ENCODE results near the gene YARS1. TPM values are rescaled to one million over a fixed set of nuclear protein-coding genes. Genes with fewer than 3 reads are reported as not detected.

YARS1 gene
- total and polyA plus RNA-seq, 2 of the 13 experiments (the other 11 are each of a cell fraction or from before 2014, with no cell fraction given), result 50.1 to 113 TPM

- TF ChIP-seq, protein P1, sequence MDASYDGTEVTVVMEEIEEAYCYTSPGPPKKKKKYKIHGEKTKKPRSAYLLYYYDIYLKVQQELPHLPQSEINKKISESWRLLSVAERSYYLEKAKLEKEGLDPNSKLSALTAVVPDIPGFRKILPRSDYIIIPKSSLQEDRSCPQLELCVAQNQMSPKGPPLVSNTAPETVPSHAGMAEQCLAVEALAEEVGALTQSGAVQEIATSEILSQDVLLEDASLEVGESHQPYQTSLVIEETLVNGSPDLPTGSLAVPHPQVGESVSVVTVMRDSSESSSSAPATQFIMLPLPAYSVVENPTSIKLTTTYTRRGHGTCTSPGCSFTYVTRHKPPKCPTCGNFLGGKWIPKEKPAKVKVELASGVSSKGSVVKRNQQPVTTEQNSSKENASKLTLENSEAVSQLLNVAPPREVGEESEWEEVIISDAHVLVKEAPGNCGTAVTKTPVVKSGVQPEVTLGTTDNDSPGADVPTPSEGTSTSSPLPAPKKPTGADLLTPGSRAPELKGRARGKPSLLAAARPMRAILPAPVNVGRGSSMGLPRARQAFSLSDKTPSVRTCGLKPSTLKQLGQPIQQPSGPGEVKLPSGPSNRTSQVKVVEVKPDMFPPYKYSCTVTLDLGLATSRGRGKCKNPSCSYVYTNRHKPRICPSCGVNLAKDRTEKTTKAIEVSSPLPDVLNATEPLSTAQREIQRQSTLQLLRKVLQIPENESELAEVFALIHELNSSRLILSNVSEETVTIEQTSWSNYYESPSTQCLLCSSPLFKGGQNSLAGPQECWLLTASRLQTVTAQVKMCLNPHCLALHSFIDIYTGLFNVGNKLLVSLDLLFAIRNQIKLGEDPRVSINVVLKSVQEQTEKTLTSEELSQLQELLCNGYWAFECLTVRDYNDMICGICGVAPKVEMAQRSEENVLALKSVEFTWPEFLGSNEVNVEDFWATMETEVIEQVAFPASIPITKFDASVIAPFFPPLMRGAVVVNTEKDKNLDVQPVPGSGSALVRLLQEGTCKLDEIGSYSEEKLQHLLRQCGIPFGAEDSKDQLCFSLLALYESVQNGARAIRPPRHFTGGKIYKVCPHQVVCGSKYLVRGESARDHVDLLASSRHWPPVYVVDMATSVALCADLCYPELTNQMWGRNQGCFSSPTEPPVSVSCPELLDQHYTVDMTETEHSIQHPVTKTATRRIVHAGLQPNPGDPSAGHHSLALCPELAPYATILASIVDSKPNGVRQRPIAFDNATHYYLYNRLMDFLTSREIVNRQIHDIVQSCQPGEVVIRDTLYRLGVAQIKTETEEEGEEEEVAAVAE (CRISPR knock-in tag; IDR thresholded peaks at IDR 0.05; ENCODE audit: borderline replicate concordance), result no peak
- no peak for TF ChIP-seq ZNF776 (CRISPR knock-in tag; IDR thresholded peaks at IDR 0.05)
- TF ChIP-seq DNMT3B (CRISPR knock-in tag; conservative IDR thresholded peaks at IDR 0.05), result no peak
Measured at GRCh38 chr1:32831878-32832277, 14.7 kb upstream of the YARS1 start (continued).

GRCh38 chr1:32830092-32830852 lies 13.1 kb upstream of the YARS1 start:
- in situ Hi-C loops (cut with HindIII; ENCODE audit: extremely low pct_ligation_motif_present, low pct_unique_long_range_greater_than_20kb), result no loop called here
- 92% methylated on average over 6 of the region's 6 CpGs for WGBS (ENCODE audit: low lambda C conversion rate)
- TF ChIP-seq HINFP (CRISPR knock-in tag; IDR thresholded peaks at IDR 0.05; ENCODE audit: low read depth) (no peak), AKAP8 (CRISPR knock-in tag; IDR thresholded peaks at IDR 0.05) (no peak), MAX (IDR thresholded peaks at IDR 0.05) (no peak), ETV5 (CRISPR knock-in tag; IDR thresholded peaks at IDR 0.05; ENCODE audit: borderline replicate concordance) (no peak), HOXA7 (CRISPR knock-in tag; IDR thresholded peaks at IDR 0.05) (no peak), GPN1 (CRISPR knock-in tag; IDR thresholded peaks at IDR 0.05; ENCODE audit: borderline replicate concordance) (no peak)
- TF ChIP-seq, protein P2, sequence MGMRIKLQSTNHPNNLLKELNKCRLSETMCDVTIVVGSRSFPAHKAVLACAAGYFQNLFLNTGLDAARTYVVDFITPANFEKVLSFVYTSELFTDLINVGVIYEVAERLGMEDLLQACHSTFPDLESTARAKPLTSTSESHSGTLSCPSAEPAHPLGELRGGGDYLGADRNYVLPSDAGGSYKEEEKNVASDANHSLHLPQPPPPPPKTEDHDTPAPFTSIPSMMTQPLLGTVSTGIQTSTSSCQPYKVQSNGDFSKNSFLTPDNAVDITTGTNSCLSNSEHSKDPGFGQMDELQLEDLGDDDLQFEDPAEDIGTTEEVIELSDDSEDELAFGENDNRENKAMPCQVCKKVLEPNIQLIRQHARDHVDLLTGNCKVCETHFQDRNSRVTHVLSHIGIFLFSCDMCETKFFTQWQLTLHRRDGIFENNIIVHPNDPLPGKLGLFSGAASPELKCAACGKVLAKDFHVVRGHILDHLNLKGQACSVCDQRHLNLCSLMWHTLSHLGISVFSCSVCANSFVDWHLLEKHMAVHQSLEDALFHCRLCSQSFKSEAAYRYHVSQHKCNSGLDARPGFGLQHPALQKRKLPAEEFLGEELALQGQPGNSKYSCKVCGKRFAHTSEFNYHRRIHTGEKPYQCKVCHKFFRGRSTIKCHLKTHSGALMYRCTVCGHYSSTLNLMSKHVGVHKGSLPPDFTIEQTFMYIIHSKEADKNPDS (CRISPR knock-in tag; IDR thresholded peaks at IDR 0.05), result no peak
- TF ChIP-seq, protein P3, sequence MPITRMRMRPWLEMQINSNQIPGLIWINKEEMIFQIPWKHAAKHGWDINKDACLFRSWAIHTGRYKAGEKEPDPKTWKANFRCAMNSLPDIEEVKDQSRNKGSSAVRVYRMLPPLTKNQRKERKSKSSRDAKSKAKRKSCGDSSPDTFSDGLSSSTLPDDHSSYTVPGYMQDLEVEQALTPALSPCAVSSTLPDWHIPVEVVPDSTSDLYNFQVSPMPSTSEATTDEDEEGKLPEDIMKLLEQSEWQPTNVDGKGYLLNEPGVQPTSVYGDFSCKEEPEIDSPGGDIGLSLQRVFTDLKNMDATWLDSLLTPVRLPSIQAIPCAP (CRISPR knock-in tag; IDR thresholded peaks at IDR 0.05; ENCODE audit: low read depth), result no peak
- TF ChIP-seq, protein P4, sequence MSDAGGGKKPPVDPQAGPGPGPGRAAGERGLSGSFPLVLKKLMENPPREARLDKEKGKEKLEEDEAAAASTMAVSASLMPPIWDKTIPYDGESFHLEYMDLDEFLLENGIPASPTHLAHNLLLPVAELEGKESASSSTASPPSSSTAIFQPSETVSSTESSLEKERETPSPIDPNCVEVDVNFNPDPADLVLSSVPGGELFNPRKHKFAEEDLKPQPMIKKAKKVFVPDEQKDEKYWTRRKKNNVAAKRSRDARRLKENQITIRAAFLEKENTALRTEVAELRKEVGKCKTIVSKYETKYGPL (CRISPR knock-in tag; IDR thresholded peaks at IDR 0.05), result no peak

More at GRCh38 chr1:32830092-32830852, 13.1 kb upstream of the YARS1 start:
- peaks cover 10 to 39% of the 10 kb centered on the region in 2 experiments for H3K36me3 ChIP-seq (replicated peaks in 1 of 2; ENCODE audit: control insufficient read depth in 1 of 2, insufficient read depth in 2 of 2, low read length in 2 of 2)
- no peaks in the 10 kb centered on the region for H3K4me1 ChIP-seq (ENCODE audit: insufficient read depth, low read length)
- H3K27ac ChIP-seq (ENCODE audit: extremely low read length, insufficient read depth, low read length), result no peak overlapping the region
- H3K9me3 ChIP-seq (ENCODE audit: low read length), result no peaks in the 10 kb centered on the region
- no peak overlapping the region for H3K4me3 ChIP-seq (replicated peaks in 1 of 3; ENCODE audit: insufficient read depth in 1 of 3, low read depth in 2 of 3, low read length in 3 of 3)
- H3K79me2 ChIP-seq (ENCODE audit: insufficient read depth, low read length), result no peaks in the 10 kb centered on the region
- DNase-seq (ENCODE audit: low spot score) (no peak), ATAC-seq (no peak), FAIRE-seq (no peak)
- BruUV-seq (replicated peaks), result no TSS peak
- no peak overlapping the region for H2AFZ ChIP-seq (ENCODE audit: low read length)
- H3K9ac ChIP-seq (ENCODE audit: insufficient read depth, low read depth, low read length), result no peak overlapping the region
- intact Hi-C loops (cut with micrococcal nuclease; ENCODE audit: unreplicated experiment), result no loop called here
- ChIA-PET CTCF (ENCODE audit: low intra/inter-chr PET ratio, low total read pairs) (no interaction called here), POLR2A (no interaction called here)
- H3K27me3 ChIP-seq (ENCODE audit: control insufficient read depth in 1 of 2, insufficient read depth in 2 of 2, low read length in 2 of 2), result no peaks in the 10 kb centered on the region
- no peaks in the 10 kb centered on the region for H4K20me1 ChIP-seq (ENCODE audit: insufficient read depth, low read length)
- H3K4me2 ChIP-seq (ENCODE audit: low read depth, low read length), result no peak overlapping the region

All from HepG2 (cell line).